HAP-1 (cell line): ENCODE results near the gene MRPL50.

Experiments used
- DNase-seq, 2 experiments: peaks; one replicate each; pipeline ENCODE4 v3.0.0-alpha.2; 2016 to 2020; ENCODE audit warnings: low spot score in 2 of 2
- H3K27me3 ChIP-seq: fragments of 250-450 bp; sonication (Bioruptor Pico); 2 replicates; pipeline ENCODE4 v1.5.1; 2020; ENCODE audit warnings: low read depth, mild to moderate bottlenecking, moderate library complexity
- H3K36me3 ChIP-seq: fragments of 250-450 bp; sonication (Bioruptor Pico); replicated peaks from 2 replicates; pipeline ENCODE4 v1.5.1; 2020; ENCODE audit warnings: mild to moderate bottlenecking
- H3K4me1 ChIP-seq: fragments of 250-450 bp; sonication (Bioruptor Pico); 2 replicates; pipeline ENCODE4 v1.5.1; 2020; ENCODE audit warnings: mild to moderate bottlenecking
- H3K4me3 ChIP-seq: fragments of 250-450 bp; sonication (Bioruptor Pico); 2 replicates; pipeline ENCODE4 v1.5.1; 2020; ENCODE audit warnings: mild to moderate bottlenecking, moderate library complexity
- H3K9me3 ChIP-seq: fragments of 250-450 bp; sonication (Bioruptor Pico); 2 replicates; pipeline ENCODE4 v1.5.1; 2020; ENCODE audit warnings: mild to moderate bottlenecking, moderate library complexity
- in situ Hi-C: fragments of 300-500 bp; cut with MboI; formaldehyde crosslinking; loops from 3 replicates; pipeline ENCODE4 v1.14.3; 2020; ENCODE audit warnings: low sequenced_read_pairs, inconsistent platforms, mixed read lengths

MRPL50 gene

DNA sequence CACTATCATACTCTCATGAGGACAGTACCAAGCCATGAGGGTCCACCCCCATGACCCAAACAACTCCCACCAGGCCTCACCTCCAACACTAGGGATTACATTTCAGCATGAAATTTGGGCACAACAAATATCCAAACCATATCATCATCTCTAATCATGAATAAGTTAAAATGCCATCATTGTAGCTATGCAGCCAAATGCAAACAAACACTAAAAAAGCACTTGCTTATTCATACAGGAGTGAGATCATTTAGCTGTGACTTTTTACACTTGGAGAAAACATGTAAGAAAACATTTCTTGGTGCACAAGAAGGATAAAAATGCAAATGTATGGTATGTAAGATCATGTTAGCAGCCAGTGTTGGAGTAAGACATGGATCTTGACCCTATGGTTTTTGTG is 37.8 kb downstream of the MRPL50 start:
- Histone ChIP-seq H3K4me3 (no peak overlapping the region), H3K27me3 (no peaks in the 10 kb centered on the region), H3K4me1 (no peaks in the 10 kb centered on the region), H3K36me3 (no peaks in the 10 kb centered on the region), H3K9me3 (no peaks in the 10 kb centered on the region)
- in situ Hi-C loops, result no loop called here
- DNase-seq, result no peak

DNA sequence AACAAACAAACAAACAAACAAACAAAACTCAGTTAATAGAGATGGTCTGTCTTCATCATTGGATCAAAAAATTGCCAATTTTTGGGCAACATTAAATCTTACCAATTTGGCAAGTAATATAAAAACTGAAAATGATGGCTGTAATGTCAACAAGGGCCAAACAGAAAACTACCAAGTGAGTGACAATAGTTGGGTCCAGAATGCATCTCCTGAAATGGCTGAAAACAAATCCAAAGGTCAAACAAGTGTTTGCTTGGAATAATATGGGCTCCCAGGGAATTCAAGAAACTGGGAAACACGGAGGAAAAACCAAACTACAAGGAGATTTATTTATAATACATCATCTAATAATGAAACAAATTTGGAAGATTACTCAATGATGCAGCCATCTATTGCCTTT is 38.7 kb downstream of the MRPL50 start:
- no peaks in the 10 kb centered on the region; the same call in 1 of the 2 replicates for H3K27me3 ChIP-seq
- no peaks in the 10 kb centered on the region for H3K4me1 ChIP-seq
- no peaks in the 10 kb centered on the region for H3K9me3 ChIP-seq
- H3K4me3 ChIP-seq, result no peak overlapping the region
- no peaks in the 10 kb centered on the region for H3K36me3 ChIP-seq
- in situ Hi-C loops, result no loop called here
- no peak for DNase-seq

DNA sequence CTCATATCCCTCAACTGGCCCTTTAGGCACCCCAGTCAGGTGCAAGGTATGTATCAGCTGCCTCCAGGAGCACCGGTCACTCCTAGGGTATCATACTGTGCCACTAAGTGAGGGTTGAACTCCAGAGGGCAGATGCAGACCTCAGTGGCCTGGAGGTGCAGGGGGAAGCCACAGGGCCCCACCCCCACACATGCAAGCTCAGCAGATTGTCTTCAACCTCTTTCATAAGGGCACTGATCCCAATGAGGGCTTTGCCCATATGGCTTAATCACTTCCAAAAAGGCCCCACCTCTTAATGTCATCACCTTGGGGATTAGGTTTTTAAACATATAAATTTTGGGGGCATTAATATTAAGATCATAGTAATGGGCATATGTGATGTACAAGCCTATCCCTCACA is 41.8 kb downstream of the MRPL50 start:
- Histone ChIP-seq H3K27me3 (no peaks in the 10 kb centered on the region; the same call in 1 of the 2 replicates), H3K4me1 (no peaks in the 10 kb centered on the region), H3K36me3 (no peaks in the 10 kb centered on the region), H3K4me3 (no peak overlapping the region), H3K9me3 (no peaks in the 10 kb centered on the region)
- in situ Hi-C loops, result no loop called here
- DNase-seq, result no peak

DNA sequence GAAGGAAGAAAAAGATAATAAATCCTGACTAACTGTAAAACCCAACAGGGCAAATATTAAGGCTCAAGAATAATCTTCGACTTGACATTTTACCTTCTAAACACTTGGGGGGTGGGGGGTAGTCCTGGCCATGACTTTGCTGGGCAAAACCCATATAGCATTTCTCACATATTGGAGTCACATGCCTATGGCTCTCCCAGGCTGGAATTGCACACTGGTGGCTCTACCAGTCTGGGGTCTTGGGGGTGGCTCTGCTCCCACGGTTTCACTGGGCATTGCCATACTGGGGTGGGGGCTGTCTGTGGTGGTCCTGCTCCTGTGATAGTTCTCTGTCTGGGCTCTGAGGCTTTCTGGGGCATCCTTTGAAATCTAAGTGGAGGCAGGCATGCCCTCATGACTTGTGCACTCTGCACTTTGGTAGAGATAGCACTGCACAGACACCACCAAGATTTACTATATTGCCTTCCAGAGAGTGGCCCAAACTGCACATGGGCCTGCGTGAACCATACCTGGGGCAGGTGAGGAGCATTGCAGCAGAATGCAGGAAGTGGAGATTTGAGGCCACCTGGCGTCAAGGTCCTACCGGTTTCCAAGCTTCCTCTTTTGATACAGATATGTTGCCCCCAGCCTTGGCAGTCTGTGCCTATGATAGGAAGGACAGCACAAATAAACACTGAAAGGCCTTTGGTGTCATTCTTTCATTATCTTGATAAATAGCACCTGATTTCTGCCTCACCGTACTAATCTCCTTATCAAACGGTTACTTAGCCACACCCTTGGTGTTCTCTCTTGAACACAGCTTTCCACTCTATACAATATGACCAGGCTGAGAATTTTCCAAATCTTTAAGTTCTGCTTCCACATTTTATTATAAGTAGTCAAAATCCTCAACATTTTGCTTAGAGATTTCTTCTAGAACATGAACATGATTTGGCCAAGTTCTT is 43.4 kb downstream of the MRPL50 start:
- no peak for DNase-seq
- no peaks in the 10 kb centered on the region for H3K4me1 ChIP-seq
- no peaks in the 10 kb centered on the region for H3K9me3 ChIP-seq
- in situ Hi-C loops, result no loop called here
- H3K4me3 ChIP-seq, result no peak overlapping the region
- H3K27me3 ChIP-seq, result no peaks in the 10 kb centered on the region; the same call in 1 of the 2 replicates
- no peaks in the 10 kb centered on the region for H3K36me3 ChIP-seq

DNA sequence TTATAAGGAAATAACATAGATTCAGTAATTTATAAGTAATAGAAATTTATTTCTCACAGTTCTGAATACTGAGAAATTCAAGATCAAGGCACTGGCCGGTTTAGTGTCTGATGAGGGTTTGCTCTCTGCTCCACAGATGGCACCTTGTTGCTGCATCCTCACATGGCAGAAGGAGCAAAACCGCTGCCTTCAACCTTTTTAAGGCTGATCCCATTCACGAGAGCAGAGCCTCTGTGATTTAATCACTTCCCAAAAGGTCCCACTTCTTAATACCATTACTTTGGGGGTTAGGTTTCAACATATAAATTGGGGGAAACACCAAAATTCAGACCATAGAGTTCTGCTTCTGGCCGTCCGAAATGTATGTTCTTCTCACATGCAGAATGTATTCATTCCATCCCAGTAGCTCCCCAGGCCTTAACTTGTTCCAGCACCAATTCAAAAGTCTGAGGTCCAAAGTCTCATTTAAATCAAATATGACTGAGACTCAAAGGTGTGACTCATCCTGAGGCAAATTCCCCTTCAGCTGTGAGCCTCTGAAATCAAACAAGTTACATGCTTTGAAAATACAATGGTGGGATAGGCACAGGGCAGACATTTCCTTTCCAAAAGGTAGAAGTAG is 44.2 kb downstream of the MRPL50 start:
- H3K4me3 ChIP-seq, result no peak overlapping the region
- no peak for DNase-seq
- no peaks in the 10 kb centered on the region for H3K36me3 ChIP-seq
- no peaks in the 10 kb centered on the region for H3K9me3 ChIP-seq
- no peaks in the 10 kb centered on the region; the same call in 1 of the 2 replicates for H3K27me3 ChIP-seq
- in situ Hi-C loops, result no loop called here
- no peaks in the 10 kb centered on the region for H3K4me1 ChIP-seq

DNA sequence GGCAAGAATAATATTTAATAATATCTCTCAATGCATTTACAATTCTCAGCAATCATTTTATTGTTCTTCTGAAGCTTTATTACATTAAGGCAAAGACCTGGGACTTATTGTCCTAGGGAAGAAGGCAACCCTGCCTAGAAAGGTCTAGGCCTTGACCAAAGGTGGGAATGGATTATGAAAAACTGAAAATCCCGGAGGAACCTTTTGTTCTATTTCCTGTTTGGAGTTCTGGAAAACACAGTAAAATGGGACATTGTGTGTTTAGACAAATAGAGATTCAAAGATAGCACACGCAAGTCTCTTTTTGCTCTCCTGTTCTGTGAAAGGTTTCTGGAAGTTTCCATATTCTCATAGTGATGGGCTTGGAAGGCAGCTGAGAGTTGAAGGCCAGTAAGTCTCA is 44.7 kb downstream of the MRPL50 start:
- H3K27me3 ChIP-seq, result no peaks in the 10 kb centered on the region; the same call in 1 of the 2 replicates
- H3K4me1 ChIP-seq, result no peaks in the 10 kb centered on the region
- no peaks in the 10 kb centered on the region for H3K9me3 ChIP-seq
- H3K4me3 ChIP-seq, result no peak overlapping the region
- in situ Hi-C loops, result no loop called here
- H3K36me3 ChIP-seq, result no peaks in the 10 kb centered on the region
- DNase-seq, result no peak

DNA sequence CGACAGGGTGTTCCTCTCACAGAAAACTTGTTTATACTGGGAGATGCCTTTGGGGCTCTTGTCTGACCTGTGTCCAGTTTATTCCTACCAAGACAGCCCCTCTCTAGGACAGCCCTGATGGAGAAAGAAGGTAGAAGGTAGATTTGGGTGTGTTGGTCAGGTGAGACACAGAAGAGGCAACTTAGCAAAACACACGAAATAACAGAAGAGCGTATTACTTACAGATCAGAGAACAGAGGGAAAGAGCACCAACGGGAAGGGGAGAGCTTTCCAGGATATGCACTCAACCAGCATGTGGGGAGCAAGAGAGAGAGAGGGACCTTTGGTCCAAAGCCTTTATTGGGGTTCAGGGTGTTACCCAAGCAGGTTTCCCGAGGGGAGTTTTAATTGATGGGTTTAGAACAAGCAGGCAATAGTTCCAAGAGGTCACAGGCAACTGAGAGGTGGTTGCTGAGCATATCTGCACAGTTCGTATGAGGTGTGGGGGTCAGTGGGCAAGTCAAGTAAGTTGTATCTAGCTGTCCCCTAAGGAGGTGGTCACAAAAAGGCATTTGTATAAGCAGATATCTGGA is 45.4 kb downstream of the MRPL50 start:
- H3K36me3 ChIP-seq, result no peaks in the 10 kb centered on the region
- no peak overlapping the region for H3K4me3 ChIP-seq
- in situ Hi-C loops, result no loop called here
- H3K9me3 ChIP-seq, result no peaks in the 10 kb centered on the region
- H3K4me1 ChIP-seq, result no peaks in the 10 kb centered on the region
- H3K27me3 ChIP-seq, result no peaks in the 10 kb centered on the region; the same call in 1 of the 2 replicates
- DNase-seq, result no peak

DNA sequence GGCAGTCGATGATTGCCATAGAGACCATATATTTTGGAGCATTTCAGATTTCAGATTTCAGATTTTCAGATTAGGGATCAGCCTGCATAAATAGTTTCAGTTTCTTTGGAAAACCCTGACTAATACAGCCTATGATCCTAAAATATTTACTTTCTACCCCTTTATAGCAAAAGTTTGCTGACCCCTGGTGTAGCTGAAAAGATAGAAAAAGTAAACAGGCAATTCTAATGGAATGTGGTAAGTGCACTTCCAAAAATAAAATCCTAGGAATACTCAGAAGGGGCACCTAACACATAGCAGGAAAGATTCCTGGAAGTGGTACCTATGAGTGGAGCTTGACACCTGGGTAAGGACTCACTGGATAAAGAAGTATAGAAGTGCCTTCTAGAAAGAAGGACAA is 48.1 kb downstream of the MRPL50 start:
- no peaks in the 10 kb centered on the region for H3K9me3 ChIP-seq
- in situ Hi-C loops, result no loop called here
- no peak for DNase-seq
- no peaks in the 10 kb centered on the region for H3K4me1 ChIP-seq
- no peak overlapping the region for H3K4me3 ChIP-seq
- no peaks in the 10 kb centered on the region for H3K36me3 ChIP-seq
- no peaks in the 10 kb centered on the region; the same call in 1 of the 2 replicates for H3K27me3 ChIP-seq

DNA sequence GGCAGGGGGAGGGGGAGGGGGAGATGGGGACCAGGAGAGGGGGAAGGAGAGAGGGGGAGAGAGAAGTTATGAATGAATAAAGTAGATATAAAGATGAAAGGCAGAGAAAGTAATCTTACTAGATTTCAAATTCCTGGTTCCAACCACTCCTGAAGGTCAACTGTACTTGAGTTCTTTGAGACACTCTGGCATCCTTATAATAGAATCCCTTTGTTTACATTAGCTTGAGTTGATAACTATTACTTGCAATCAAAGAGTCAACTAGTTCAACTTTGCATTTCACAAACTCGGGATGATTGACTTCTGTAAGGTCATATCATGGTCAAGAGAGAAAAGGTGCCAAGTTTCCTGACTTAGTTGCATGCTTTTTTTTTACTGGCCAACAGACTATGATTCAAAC is 55.8 kb downstream of the MRPL50 start:
- H3K9me3 ChIP-seq, result no peaks in the 10 kb centered on the region
- in situ Hi-C loops, result no loop called here
- DNase-seq, result no peak
- no peak overlapping the region for H3K4me3 ChIP-seq
- no peaks in the 10 kb centered on the region; the same call in 1 of the 2 replicates for H3K4me1 ChIP-seq
- H3K27me3 ChIP-seq, result no peaks in the 10 kb centered on the region
- H3K36me3 ChIP-seq, result no peaks in the 10 kb centered on the region

DNA sequence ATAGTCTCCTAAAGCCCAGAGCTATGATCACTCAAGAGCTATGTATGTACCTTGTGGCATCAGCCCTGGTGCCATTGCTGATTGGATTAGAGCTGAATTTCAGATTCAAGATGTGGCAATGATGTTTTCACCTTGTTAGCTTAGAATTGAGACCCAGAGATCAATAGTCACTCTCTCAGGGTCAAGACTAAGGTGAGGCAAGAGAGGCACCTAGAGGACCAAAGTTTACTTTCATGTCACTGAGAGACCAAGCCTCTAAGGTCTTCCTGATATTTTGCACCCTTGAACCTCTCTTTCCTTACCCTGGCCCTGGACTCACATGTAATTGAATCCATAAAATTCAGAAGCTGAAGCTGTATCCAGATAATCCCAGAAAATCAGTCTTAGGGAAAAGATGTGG is 56.5 kb downstream of the MRPL50 start:
- no peaks in the 10 kb centered on the region for H3K27me3 ChIP-seq
- in situ Hi-C loops, result no loop called here
- H3K36me3 ChIP-seq, result no peaks in the 10 kb centered on the region
- no peak overlapping the region for H3K4me3 ChIP-seq
- no peaks in the 10 kb centered on the region; the same call in 1 of the 2 replicates for H3K4me1 ChIP-seq
- H3K9me3 ChIP-seq, result no peaks in the 10 kb centered on the region
- DNase-seq, result no peak
